Body of pancreas (tissue), 4 donors: ENCODE data around the gene BMERB1.

Source experiments
- POLR2A ChIP-seq, 3 donors: fragments of 450-650 bp; IDR thresholded peaks; one replicate each; pipeline ENCODE4 v1.6.1; 2016; ENCODE audit warnings: antibody characterized with exemption in 3 of 3, mild to moderate bottlenecking in 2 of 3
- TF ChIP-seq, protein P1 (sequence below), 7 experiments: fragments of 450-650 bp in 4 of 7; fragments of 200-600 bp in 3 of 7; sonication (generic) in 3 of 7; IDR thresholded peaks; one replicate each; pipeline ENCODE4 v1.5.1; 2016 to 2019; ENCODE audit warnings: antibody characterized with exemption in 7 of 7

DNA sequence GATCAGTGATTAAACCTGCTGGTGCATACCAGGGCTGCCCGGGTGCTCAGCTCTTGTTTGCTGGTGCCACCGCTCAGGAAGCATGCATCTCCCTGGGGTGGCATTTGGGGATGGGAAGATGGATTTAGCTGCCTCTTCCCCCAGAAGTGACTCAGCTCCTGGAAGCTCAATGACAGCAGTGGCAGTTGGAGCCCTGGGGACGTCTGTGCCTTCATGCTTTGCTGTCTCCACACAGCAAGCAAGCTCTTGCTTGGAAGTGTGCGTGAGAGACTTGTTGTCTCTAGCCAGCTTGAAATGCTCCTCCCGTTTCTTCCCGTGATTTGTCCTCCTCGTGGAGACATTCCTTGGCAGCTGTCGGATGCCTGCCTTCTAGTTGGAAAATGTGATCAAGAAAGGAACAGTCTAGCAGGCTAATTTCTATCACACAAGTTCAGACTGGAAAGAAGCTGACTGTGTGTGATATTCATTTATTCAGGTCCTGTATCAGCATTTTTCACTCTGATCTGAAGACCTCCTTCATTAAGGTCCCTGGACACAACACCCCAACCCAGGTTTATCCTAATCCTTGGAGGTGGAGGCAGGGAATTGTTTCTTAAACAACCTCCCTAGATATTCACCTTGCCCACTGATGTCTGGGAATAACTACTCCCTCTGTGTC, 73.0 kb downstream of the BMERB1 start:
- TF ChIP-seq, protein P1, sequence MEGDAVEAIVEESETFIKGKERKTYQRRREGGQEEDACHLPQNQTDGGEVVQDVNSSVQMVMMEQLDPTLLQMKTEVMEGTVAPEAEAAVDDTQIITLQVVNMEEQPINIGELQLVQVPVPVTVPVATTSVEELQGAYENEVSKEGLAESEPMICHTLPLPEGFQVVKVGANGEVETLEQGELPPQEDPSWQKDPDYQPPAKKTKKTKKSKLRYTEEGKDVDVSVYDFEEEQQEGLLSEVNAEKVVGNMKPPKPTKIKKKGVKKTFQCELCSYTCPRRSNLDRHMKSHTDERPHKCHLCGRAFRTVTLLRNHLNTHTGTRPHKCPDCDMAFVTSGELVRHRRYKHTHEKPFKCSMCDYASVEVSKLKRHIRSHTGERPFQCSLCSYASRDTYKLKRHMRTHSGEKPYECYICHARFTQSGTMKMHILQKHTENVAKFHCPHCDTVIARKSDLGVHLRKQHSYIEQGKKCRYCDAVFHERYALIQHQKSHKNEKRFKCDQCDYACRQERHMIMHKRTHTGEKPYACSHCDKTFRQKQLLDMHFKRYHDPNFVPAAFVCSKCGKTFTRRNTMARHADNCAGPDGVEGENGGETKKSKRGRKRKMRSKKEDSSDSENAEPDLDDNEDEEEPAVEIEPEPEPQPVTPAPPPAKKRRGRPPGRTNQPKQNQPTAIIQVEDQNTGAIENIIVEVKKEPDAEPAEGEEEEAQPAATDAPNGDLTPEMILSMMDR (IDR thresholded peaks at IDR 0.05) = no peak
- no peak for TF ChIP-seq POLR2A (IDR thresholded peaks at IDR 0.05)
